Activated CD4-positive, alpha-beta T cell treated with anti-CD3 and anti-CD28 coated beads, Interleukin-2, amount 50 U/mL, for 48 hours (primary cell): ENCODE measurements around the gene MYDGF.
"Not testable (repeated sequence)": the region's sequence is repeated elsewhere in the genome, so short reads cannot be mapped to it uniquely, and the experiment has no call there.

Source experiments
- DNase-seq, 2 experiments: peaks; one replicate each; pipeline ENCODE4 v3.0.0-alpha.2; 2020

The MYDGF gene

DNA sequence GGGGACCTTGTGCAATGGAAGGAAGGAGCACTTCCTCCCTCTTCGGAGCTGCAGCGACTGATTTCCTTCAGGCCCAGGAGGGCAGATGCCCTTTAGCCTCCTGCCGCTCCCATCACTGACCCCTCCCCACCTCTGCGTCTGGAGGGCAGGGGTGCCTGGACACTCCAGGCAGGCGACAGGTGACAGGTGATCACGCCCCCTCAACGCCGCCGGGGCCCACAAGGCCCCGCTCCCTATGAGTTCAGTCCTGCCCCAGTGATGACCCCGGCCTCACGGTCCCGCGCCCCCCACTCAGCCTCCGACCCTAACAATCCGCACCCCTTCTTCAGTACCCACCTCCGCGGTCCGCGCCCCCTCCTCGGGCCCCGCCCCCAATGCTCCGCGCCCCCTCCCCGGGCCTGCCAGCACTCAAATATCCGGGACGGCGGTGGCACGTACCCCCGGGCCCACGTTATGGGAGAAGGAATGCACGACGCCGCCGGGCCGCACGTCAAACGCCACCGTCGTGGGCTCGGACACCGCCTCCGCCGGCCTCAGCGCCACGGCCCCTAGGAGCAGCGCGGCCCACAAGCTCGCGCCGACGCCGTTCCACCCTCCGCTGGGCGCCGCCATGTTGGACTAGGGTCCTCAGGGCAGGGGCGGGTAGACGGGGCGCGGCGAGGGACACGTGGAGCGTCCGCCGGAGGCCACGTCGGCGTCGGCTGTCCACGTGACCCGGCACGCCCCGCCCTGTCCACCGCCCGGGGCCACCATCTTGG is at the start of gene MYDGF:
Gene MYDGF (minus strand): TSS at position 620 of the 758 bp plus-strand sequence. CDS start 8 bp downstream, at position 612.
- DNase-seq = peak; percentile 95 to 96

DNA sequence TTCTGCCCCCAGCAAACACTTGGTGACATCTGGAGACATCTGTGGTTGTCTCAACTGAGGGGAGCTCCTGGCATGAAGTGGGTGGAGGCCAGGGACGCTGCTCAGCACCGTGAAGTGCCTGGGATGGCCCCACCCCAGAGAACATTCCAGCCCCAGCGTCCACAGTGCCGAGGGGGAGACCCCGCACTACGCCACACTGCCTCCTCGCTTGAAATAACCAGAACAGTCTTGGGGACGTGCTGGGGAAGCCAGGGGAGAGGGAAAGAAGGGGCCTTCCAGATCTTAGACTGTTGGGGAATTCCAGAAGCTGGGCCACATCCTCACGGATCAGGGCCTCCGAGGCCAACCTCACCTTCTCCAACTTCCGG is 49.3 kb upstream of the MYDGF start:
- no peak for DNase-seq

DNA sequence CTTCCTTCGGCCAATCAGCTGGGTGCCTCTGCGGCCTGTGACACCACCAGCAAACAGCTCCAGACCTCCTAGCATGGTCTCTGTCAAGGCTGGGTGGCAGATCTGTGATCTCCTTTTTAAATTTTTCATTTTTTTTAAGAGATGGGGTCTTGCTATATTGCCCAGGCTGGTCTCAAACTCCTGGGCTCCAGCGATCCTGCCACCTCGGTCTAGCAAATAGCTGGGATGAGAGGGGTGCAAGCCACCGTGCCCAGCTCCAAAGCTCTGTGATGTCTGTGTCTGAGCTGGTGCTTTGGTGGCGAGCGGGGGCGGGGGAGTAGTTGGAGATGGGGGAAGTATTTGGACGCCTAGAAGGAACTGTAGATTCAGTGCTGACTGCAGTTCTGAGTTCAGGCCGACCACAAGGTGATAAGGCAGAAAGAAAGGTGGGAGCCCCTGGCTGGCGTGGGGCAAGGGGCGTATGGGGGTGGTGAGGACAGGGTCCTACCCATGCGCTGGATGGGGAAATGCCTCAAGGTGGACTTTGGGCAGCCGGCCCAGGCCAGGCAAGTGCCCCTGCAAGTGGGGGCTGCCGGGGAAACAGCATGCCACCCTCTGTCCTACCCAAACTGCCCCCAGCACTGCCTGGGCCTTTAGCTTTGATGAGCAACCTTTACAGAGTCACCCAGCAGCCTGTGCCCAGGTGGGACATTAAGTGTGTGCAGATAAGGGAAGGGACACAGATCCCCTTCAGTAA is 48.0 kb upstream of the MYDGF start:
- DNase-seq = no peak

DNA sequence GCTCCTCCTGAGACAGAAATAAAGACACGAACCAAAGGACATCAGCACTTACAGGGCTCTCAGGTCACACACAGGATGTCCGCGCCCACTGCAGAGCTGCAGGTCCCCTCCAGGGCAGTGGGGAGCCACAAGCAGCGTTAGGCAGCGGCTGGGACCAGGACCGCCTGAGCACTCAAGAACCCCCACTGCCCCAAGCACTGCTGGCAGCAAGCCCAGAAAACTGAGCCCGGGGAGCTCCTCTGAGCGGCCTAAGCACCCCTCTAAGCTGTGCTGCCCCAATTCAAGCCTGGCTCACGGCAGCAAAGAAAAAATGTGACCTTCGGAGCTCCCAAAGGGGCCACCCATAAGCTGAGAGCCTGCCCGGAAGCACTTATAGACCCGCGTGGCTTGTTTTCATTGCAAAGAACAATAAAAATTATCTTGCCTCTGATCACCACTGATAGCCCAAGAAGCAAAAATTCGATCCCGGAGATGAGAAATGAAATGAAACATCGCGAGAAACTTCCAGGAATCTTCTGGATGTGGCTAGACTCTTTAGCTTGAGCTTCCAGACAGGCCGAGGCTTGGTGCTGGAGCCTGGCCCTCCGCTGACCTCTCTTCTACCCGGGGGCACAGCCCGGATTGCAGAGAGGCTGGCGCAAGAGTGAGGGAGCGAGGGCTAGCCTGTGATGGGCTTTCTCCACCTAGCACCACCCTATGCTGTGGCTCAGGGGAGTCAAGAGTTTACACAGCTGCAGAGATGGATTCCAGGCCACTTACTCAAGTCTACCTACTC is 47.2 kb upstream of the MYDGF start:
- no peak for DNase-seq

DNA sequence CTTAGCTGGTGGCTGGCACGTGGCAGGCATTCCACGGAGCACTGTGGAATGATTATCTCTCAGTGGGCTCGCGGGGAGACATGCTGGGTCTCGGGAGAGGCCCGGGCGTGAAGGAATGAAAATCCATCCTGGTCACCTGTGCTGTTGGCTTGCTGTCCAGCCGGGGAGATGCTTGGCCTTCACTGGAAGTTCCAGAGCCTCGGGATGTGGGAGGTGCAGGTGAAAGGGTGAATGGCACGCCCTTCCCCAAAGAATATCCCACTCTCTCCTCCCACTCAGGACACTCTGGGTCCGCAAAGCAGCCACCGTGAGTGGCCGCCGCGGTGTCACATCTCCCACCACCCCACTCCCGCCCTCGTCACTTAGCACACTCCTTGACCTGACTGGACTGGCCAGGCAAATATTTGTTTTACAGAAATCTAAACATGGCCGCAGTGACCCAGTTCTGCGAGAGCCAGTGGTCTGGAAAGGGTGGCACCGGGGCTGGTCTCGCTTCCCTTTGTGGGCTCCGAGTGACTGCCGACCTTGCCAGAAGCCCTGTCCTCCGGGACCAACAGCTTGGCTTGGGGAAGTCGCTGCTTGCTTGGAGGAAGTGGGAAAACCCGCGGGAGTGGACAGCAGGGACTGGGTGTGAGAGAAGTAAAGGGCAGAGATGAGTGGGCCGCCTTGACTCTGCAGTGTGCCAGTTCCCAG is 45.5 kb upstream of the MYDGF start:
- DNase-seq = no peak

DNA sequence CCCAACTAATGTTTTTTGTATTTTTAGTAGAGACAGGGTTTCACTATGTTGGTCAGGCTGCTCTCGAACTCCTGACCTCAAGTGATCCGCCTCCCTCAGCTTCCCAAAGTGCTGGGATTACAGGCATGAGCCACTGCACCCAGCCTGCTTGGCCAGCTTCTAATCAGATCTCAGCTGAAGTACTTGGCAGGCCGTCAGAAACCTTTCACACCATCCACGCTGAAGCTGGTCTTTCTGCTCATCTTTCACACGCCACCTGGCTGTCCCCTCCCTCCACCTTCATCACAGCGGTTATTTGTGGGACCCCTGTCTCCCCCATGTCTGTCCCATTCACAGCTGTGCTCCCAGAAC is 45.0 kb upstream of the MYDGF start:
- DNase-seq = not testable (repeated sequence)

DNA sequence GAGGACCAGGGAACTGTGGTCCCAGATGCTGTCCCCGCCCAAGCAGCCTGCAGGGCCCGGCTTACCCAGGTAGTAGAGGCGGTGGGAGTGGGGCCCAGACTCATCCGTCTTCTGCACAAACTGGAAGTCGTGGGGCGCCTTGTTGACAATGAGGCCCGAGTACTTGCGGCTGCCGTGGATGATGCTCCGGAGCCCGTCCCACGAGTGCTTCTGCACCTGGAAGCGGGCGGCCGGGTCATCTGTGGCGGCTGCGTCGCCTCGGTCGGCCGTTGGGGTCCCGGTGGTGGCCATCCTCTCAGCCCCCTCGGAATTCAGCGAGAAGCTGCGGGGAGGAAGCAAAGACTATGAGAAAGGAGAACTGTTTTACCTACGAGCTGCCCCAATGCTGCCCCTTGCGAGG is 43.9 kb upstream of the MYDGF start:
- DNase-seq = no peak

DNA sequence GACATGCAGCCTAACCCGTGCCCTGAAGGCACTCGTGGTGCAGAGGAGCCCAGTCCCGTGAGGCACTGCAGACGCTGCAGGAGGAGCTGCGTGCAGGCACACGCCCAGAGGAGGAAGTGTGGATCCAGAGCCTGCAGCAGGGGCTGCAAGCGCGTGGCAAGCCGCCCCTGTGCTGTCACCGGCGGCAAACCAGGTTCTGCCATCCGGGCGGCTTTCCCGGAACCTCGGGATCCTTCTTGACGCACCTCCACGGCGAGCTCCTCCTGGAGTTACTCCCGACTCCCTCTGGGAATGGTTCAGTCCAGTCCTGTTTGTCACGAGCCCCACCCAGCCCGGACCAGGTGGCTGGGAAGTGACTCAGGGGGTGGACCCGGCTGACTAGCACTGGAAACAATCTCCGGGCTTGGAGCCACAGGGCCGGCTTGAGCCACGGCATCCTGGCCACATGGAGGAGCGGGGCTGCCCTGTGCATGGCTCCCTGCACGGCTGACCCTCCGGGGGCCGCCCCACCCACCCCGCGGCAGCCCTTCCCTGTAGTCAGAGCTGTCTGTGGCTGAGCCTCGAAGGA is 43.3 kb upstream of the MYDGF start:
- no peak for DNase-seq

DNA sequence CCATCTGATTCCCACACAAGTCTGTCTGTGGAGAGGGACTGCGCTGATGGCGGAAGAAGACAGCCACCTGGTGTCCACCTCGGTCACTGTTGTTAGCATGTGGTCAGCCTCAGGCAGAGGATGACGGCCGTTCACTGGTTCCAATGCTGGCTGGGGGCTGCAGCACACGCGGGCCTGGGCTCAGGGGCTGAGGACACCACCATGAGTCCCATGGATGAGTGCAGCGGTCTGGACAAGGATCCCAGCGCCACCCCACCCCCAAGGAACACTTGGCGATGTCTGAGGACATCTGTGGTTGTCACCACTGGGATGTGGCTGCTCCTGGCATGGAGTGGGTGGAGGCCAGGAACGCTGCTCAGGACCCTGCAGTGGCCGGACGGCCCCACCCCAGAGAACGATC is 42.6 kb upstream of the MYDGF start:
- no peak for DNase-seq

DNA sequence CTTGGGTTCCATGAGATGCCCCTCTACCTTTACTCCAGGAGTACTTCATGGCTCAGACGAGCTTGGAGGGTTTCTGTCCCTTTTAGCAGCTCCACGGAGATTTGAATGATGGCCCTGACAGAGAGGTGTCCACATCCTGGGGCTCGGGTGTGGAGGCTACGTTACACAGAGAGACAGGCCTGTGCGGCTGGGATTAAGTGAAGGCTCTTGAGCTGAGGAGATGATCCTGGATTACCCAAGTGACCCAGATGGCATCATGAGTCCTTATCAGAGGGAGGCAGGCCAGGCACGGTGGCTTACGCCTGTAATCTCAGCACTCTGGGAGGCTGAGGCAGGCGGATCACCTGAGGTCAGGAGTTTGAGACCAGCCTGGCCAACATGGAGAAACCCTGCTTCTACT is 41.1 kb upstream of the MYDGF start:
- DNase-seq = no peak

DNA sequence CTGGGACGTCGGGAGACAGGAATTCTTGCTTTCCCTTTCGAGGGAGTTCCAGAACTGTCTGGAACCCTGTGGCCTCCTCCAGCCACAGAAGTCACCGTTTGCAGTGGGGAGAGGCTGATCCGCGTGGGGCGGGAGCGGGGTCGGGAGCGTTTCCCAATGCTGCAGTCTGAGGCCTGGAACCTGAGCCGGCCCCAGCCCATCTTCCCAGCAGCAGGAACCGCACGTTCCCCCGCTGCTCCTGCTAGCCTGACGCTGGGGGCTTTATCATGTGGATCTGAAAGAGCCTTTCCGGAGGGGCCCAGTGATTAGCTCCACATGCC is 40.1 kb upstream of the MYDGF start:
- no peak for DNase-seq

DNA sequence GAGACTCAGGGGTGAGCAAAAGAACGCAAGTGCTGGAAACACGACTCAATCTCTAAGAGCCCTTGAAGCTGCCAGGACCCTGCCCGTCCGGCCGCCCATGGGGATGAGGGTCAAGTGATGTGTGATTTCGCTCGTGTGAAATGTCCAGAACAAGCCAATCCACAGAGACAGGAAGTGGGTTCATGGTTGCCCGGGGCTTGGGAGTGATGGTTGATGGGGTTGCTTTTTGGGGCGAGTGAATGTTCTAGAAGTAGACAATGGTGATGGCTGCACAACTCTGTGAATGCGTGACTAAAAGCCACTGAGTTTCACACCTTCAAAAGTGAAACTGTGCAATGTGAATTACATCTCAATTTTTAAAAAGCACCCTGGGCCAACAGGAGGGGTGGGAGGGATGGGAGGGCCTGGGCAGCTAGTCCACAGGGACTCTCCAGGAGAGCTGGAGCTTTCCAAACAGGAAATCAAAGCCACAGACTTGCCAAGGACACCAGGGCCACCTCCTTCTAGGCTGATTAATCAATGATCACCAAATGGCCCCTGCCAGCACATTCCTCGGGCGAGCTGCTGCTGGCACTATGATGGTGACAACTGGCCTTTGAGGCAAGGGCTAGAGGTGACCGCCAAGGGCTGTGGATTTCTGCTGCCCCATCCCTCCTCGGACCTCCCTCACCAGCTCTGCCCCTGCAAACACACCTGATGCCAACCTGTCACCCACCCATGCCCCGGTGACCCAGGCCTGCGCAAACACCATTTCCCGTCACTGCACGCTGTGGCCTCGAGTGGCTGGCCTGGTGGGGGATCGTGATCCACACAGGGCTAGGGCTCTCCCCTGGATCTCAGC is 39.5 kb upstream of the MYDGF start:
- no peak for DNase-seq

DNA sequence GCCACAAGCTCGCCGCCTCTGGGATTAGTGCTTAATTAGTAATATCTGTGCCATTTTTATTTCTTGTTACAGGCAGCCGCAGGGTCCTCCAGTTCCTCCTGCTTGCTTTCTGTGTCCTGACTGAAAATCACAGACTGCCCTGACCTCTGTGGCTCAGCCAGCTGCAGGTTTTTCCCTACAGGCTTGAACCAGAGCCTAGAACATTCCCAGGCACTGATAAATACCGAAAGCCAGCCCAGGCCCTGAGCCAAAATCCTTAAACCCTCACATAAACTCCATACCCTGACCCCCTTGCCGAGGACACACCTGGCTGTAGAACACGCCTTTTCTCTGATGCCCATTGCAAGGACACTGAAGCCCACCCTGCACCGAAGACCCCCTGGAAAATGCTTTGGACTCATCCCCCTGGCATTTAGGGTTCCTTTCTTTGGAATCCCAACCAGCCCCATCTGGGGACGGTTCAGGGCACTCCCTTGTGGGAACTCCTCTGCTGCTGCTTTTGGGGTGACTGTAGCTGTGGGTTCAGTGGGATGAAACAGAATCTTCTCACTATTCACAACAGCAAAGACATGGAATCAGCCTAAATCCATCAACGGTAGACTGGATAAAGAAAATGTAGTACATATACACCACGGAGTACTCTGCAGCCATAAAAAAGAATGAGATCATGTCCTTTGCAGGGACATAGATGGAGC is 38.0 kb upstream of the MYDGF start:
- no peak for DNase-seq

DNA sequence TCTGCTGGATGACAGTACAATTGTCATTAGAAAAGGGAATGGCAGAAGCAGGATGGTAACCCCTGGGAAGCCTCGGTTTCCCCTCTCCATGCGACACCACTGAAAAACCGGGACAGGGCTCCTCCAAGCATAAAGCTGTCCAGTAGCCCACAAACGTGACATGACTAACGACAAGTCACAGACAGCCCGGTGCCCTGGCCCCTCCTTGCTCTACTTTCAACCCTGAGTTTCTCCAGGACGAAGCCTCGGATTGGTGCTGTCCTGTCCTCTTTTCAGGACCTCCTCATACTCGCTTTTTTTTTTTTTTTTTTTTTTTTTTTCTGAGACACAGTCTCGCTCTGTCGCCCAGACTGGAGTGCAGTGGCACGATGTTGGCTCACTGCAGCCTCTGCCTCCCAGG is 37.2 kb upstream of the MYDGF start:
- DNase-seq = no peak

DNA sequence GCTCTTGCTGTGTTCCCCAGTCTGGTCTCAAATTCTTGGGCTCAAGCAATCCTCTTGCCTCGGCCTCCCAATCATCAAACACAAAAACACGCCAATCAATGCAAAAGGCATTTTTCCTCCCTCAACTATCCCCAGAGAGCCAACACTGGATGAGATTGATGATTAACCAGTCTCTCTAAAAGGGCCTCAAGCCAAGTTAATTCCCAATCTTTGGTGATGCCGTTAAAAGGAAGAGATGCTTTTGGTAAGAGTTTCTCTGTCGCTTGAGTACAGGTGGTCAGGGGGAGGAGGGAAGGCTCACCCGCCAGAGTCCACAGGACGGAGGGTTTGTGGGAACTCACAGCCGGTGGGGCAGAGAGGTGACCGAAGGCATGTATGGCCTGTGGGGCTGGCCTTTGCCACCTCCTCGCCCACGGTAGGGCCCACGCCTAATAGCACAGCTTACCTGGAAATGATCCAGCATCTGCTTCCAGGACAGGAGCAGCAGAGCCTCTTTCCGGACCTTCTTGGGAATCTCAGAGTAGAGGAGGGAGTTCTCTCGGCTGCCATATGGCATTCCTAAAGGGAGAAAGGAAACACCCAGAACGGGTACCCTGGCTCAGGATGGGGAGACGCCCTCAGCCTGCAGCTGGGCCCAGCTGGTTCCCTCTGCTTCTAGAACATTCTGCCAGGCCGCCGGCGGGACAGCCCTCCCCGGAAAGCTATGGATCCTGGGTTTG is 35.4 kb upstream of the MYDGF start:
- DNase-seq = no peak

DNA sequence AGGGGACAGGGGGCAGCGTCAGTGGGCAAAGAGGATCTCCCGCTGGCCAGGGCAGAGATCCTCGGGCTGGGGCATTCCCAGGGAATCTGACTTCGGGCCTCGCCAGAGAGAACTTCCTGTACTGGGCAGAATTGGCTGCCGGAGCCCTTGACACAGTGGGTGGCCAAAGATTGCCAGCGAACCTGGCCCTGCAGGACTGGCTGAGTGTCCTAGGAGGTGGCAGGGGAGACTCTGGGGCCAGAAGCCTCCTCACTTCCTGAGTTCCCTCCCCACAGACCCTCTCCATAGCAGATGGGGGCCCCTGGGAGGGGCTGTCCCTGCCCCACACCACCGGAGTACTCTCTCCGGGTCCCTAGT is 34.2 kb upstream of the MYDGF start:
- DNase-seq = no peak

DNA sequence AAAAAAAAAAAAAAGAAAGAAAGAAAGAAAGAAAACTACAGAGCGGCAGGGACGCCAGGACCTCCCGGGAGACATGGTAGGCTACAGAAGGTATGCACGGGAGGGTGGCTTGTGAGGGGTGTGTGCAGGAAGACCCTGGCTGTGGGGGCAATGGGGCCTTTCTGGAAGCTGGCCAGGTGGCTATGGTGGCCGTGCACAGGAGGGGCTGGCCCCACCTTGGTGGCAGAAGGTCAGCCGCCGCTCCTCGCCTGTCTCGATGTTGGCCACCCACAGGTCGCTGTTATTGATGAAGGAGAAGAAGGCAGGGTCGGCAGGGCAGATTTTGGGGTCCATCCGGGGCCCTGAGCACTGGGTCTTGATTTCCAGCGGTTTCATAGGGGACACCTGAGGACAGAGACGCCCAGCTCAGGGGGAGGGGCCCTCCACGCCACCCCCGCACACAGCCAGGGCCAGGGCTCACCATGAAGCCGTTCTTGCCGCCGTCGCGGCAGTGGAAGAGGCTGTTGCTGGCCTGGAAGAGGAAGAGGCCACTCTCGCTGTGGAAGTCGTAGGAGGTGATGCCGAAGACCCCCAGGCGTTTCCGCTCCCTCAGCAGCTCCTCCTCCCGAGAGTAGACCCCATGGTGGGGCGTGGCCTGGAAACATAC is 33.7 kb upstream of the MYDGF start:
- DNase-seq = no peak

DNA sequence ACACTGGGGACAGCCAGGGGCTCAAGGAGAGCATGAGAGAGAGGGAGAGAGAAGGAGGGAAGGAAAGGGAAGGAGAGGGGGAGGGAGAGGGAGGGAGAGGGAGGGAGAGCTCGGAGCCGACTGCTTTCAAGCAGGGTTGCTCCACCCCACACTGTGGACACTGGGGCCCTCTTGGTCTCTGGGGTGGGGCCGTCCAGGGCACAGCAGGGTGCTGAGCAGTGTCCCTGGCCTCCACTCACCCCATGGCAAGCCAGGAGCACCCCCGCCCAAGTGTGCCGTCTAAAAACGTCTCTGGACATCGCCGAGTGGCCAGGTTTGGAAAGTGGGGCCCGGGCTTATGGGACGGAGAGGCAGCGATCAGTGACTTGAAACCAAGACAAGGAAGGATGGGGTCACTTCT is 32.6 kb upstream of the MYDGF start:
- no peak for DNase-seq

DNA sequence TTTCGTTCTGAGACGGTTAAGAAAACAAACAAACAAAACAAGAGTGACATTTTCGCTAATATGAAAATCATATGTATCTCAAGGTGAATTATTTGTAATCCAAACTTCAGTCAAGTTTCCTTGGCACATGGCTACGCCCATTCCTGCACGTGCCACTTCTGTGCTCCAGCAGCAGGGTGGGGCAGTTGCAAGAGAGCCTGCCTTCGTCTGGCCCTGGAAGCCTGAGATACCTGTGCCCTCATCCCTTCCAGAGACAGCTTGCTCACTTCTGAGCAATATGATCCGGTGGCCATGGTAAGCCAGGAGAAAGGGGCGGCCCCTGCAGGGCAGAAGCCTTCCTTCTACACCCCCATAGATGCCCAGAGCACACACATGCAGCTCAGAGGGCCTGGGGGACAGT is 31.4 kb upstream of the MYDGF start:
- no peak for DNase-seq

DNA sequence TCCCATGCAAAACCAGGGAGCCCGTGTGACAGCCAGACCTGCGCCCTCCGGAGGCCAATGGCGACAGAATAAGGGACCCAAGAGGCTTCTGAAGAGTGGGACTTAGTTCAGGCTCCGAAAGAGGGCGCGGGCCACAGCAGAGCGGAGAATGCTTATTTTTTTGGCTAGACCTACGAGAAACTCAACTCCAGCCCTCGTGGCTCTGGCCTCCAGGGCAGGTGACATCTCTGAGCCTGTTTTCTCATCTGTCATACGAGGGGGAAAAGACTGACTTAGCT is 30.5 kb upstream of the MYDGF start:
- no peak for DNase-seq
